SK-N-SH treated with all-trans-retinoic acid at 6 μM for 48 hours (cell line): ENCODE measurements around the gene ADAT3.

ENCODE experiments used
- ESRRG ChIP-seq: fragments of 250-450 bp; sonication (Bioruptor Pico); IDR thresholded peaks from 2 replicates; pipeline ENCODE4 v1.6.1; 2021; ENCODE audit warnings: mild to moderate bottlenecking
- GLIS3 ChIP-seq: fragments of 250-450 bp; sonication (Bioruptor Pico); IDR thresholded peaks from 2 replicates; pipeline ENCODE4 v1.5.0; 2020; ENCODE audit warnings: mild to moderate bottlenecking, moderate library complexity
- ISL1 ChIP-seq: fragments of 250-450 bp; sonication (Bioruptor Pico); IDR thresholded peaks from 2 replicates; pipeline ENCODE4 v2.1.2; 2022; ENCODE audit warnings: mild to moderate bottlenecking, moderate library complexity
- OSR1 ChIP-seq: fragments of 250-450 bp; sonication (Bioruptor Pico); IDR thresholded peaks from 2 replicates; pipeline ENCODE4 v1.8.0; 2022; ENCODE audit warnings: moderate library complexity, mild to moderate bottlenecking, inconsistent platforms
- TOX ChIP-seq: fragments of 250-450 bp; sonication (Bioruptor Pico); IDR thresholded peaks from 2 replicates; pipeline ENCODE4 v1.8.0; 2021; ENCODE audit warnings: mild to moderate bottlenecking, moderate library complexity, borderline replicate concordance
- ZFP30 ChIP-seq: fragments of 450-650 bp; formaldehyde crosslinking; IDR thresholded peaks from 2 replicates; pipeline ENCODE4 v1.5.0; 2022; ENCODE audit warnings: mild to moderate bottlenecking, moderate library complexity
- ZNF565 ChIP-seq: fragments of 450-650 bp; formaldehyde crosslinking; conservative IDR thresholded peaks from 2 replicates; pipeline ENCODE4 v1.5.0; 2020; ENCODE audit warnings: low read depth, mild to moderate bottlenecking, moderate library complexity
- ZNF8 ChIP-seq: fragments of 450-650 bp; formaldehyde crosslinking; IDR thresholded peaks from 2 replicates; pipeline ENCODE4 v1.5.0; 2020; ENCODE audit warnings: mild to moderate bottlenecking, moderate library complexity
- TF ChIP-seq, protein P1 (sequence below): fragments of 250-450 bp; sonication (Bioruptor Pico); IDR thresholded peaks from 2 replicates; pipeline ENCODE4 v1.5.1; 2021; ENCODE audit warnings: mild to moderate bottlenecking, moderate library complexity
- TF ChIP-seq, protein P2 (sequence below): fragments of 250-450 bp; sonication (Bioruptor Pico); IDR thresholded peaks from 2 replicates; pipeline ENCODE4 v1.5.1; 2020; ENCODE audit warnings: low read depth, mild to moderate bottlenecking, moderate library complexity

DNA sequence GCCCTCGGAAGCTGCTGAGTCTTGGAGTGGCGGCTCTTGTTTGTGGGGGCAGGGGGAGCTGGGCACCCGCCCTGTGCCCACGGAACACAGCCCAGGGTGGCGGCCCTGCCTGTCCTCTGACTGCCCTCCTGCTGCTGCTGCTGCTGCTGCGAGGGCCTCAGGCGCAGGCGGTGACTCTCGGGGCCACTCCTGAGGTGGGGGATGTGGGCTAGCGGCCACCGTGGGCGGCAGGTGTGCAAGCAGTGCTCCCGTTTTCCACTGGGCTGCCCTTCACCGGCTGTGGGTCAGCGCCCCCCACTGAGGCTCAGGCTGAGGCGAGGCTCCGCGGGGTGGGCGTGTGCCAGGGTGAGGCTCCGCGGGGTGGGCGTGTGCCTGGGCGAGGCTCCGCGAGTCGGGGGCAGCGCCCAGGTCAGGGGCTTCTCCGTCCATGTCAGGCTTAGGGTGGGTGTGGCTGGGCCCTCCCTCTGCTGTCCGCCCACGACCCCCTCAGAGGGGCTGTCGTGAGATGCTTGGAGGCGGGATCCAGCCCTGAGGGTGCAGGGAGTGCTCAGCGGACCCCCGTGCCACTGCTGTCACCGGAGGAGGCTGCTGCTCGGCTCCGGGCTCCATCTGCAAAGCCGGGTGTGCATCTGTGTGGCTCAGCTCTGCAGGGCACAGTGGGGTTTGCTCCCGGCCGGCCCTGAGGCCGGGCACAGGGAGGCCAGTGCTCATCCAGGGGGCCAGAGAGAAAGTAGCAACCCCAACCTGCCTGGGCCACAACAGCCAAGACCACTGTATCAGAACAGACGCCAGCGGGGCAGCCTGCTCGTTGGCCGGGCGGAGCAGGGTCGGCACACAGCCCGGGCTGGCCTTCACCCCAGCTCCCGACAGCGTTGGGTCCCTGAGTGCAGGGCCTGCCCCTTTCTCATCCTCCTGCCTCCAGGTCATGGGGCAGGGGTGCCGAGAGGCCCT lies 50.2 kb downstream of the ADAT3 start:
- no peak for TF ChIP-seq ESRRG (CRISPR knock-in tag)
- no peak for TF ChIP-seq GLIS3
- TF ChIP-seq TOX (CRISPR knock-in tag), result no peak
- no peak for TF ChIP-seq ZNF565
- TF ChIP-seq ZNF8 (CRISPR knock-in tag), result no peak
- TF ChIP-seq, protein P1, sequence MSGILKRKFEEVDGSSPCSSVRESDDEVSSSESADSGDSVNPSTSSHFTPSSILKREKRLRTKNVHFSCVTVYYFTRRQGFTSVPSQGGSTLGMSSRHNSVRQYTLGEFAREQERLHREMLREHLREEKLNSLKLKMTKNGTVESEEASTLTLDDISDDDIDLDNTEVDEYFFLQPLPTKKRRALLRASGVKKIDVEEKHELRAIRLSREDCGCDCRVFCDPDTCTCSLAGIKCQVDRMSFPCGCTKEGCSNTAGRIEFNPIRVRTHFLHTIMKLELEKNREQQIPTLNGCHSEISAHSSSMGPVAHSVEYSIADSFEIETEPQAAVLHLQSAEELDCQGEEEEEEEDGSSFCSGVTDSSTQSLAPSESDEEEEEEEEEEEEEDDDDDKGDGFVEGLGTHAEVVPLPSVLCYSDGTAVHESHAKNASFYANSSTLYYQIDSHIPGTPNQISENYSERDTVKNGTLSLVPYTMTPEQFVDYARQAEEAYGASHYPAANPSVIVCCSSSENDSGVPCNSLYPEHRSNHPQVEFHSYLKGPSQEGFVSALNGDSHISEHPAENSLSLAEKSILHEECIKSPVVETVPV (CRISPR knock-in tag), result no peak
- TF ChIP-seq, protein P2, sequence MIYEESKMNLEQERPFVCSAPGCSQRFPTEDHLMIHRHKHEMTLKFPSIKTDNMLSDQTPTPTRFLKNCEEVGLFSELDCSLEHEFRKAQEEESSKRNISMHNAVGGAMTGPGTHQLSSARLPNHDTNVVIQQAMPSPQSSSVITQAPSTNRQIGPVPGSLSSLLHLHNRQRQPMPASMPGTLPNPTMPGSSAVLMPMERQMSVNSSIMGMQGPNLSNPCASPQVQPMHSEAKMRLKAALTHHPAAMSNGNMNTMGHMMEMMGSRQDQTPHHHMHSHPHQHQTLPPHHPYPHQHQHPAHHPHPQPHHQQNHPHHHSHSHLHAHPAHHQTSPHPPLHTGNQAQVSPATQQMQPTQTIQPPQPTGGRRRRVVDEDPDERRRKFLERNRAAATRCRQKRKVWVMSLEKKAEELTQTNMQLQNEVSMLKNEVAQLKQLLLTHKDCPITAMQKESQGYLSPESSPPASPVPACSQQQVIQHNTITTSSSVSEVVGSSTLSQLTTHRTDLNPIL, result no peak
- no peak for TF ChIP-seq ZFP30 (CRISPR knock-in tag)
- no peak for TF ChIP-seq OSR1 (CRISPR knock-in tag)
- TF ChIP-seq ISL1 (CRISPR knock-in tag), result no peak
